ENCODE measurements around the gene VPS37B. TPM values are rescaled to one million over a fixed set of nuclear protein-coding genes. Genes with fewer than 3 reads are reported as not detected.
"Not testable (repeated sequence)": the region's sequence is repeated elsewhere in the genome, so short reads cannot be mapped to it uniquely, and the experiment has no call there.

Gene VPS37B
- total RNA-seq, 1 donor from 2014 or later: 25.4 TPM

- no peak for ATAC-seq
- DNase-seq (ENCODE audit: missing footprints): no peak
- intact Hi-C loops (cut with DNase I): loop anchor here (1.0 kb wide), 1 partner anchor 22 kb away; no protein-coding TSS in a partner anchor
These were observed 8.1 kb downstream of the VPS37B start for GRCh38 chr12:122887819-122888212.

- DNase-seq (ENCODE audit: missing footprints) (no peak), ATAC-seq (no peak)
- intact Hi-C loops (cut with DNase I): no loop called here
These were observed 8.8 kb downstream of the VPS37B start for GRCh38 chr12:122886851-122887818.

- DNase-seq (ENCODE audit: missing footprints) (no peak), ATAC-seq (no peak)
- intact Hi-C loops (cut with DNase I): no loop called here
These were observed 9.8 kb downstream of the VPS37B start for GRCh38 chr12:122886161-122886560.

- intact Hi-C loops (cut with DNase I): no loop called here
- DNase-seq (ENCODE audit: missing footprints) (no peak), ATAC-seq (no peak)
These were observed 11.1 kb downstream of the VPS37B start for GRCh38 chr12:122884860-122885259.

GRCh38 chr12:122884091-122884826 lies 11.7 kb downstream of the VPS37B start:
- ATAC-seq (no peak), DNase-seq (ENCODE audit: missing footprints) (no peak)
- intact Hi-C loops (cut with DNase I): no loop called here

- ATAC-seq: no peak
- intact Hi-C loops (cut with DNase I): no loop called here
These were observed 12.9 kb downstream of the VPS37B start for GRCh38 chr12:122882908-122883558.

GRCh38 chr12:122880668-122881067 lies 15.3 kb downstream of the VPS37B start:
- ATAC-seq (peak; percentile 75), DNase-seq (ENCODE audit: missing footprints) (no peak)
- intact Hi-C loops (cut with DNase I): no loop called here

More at GRCh38 chr12:122882908-122883558, 12.9 kb downstream of the VPS37B start:
- DNase-seq (ENCODE audit: missing footprints): no peak

GRCh38 chr12:122880155-122880667 lies 15.7 kb downstream of the VPS37B start:
- DNase-seq (ENCODE audit: missing footprints): no peak
- no peak for ATAC-seq
- intact Hi-C loops (cut with DNase I): no loop called here

- DNase-seq (ENCODE audit: missing footprints) (no peak), ATAC-seq (no peak)
- intact Hi-C loops (cut with DNase I): no loop called here
These were observed 16.9 kb downstream of the VPS37B start for GRCh38 chr12:122878780-122879612.

GRCh38 chr12:122876731-122877130 lies 19.2 kb downstream of the VPS37B start:
- ATAC-seq: peak; percentile 30

GRCh38 chr12:122876281-122876680 lies 19.6 kb downstream of the VPS37B start:
- ATAC-seq; DNase-seq (ENCODE audit: missing footprints); intact Hi-C loops (cut with DNase I): not testable (repeated sequence)

More at GRCh38 chr12:122876731-122877130, 19.2 kb downstream of the VPS37B start:
- no peak for DNase-seq (ENCODE audit: missing footprints)
- intact Hi-C loops (cut with DNase I): no loop called here

GRCh38 chr12:122875590-122876220 lies 20.2 kb downstream of the VPS37B start:
- ATAC-seq (no peak), DNase-seq (ENCODE audit: missing footprints) (no peak)
- intact Hi-C loops (cut with DNase I): no loop called here

GRCh38 chr12:122874081-122874480 lies 21.8 kb downstream of the VPS37B start:
- intact Hi-C loops (cut with DNase I): no loop called here
- DNase-seq (ENCODE audit: missing footprints) (no peak), ATAC-seq (no peak)

GRCh38 chr12:122873540-122873939 lies 22.4 kb downstream of the VPS37B start:
- no peak for DNase-seq (ENCODE audit: missing footprints)
- ATAC-seq: no peak
- intact Hi-C loops (cut with DNase I): loop anchor here (2.0 kb wide), 1 partner anchor 21 kb away; no protein-coding TSS in a partner anchor

GRCh38 chr12:122872815-122873361 lies 23.0 kb downstream of the VPS37B start:
- ATAC-seq (no peak), DNase-seq (ENCODE audit: missing footprints) (no peak)
- intact Hi-C loops (cut with DNase I): loop anchor here (2.0 kb wide), 1 partner anchor 22 kb away; no protein-coding TSS in a partner anchor

- intact Hi-C loops (cut with DNase I): loop anchor here (2.0 kb wide), 1 partner anchor 23 kb away; no protein-coding TSS in a partner anchor
- DNase-seq (ENCODE audit: missing footprints): peak; percentile 84
- peak; percentile 33 for ATAC-seq
These were observed 23.8 kb downstream of the VPS37B start for GRCh38 chr12:122871851-122872780.

Data from Right ventricle myocardium inferior (tissue), 1 donor.